ENCODE results near the gene AMN.
"Not testable (repeated sequence)": the region's sequence is repeated elsewhere in the genome, so short reads cannot be mapped to it uniquely, and the experiment has no call there.

Gene AMN

GRCh38 chr14:102922490-102923200 is at the start of gene AMN:
Gene AMN, plus strand, starts transcription at chr14:102922663. Its CDS starts 26 bp downstream, at chr14:102922689.
- no peak for DNase-seq (ENCODE audit: low read depth)

GRCh38 chr14:102873131-102873530 is 49.3 kb upstream of the AMN start:
- DNase-seq (ENCODE audit: low read depth) = no peak

DNA sequence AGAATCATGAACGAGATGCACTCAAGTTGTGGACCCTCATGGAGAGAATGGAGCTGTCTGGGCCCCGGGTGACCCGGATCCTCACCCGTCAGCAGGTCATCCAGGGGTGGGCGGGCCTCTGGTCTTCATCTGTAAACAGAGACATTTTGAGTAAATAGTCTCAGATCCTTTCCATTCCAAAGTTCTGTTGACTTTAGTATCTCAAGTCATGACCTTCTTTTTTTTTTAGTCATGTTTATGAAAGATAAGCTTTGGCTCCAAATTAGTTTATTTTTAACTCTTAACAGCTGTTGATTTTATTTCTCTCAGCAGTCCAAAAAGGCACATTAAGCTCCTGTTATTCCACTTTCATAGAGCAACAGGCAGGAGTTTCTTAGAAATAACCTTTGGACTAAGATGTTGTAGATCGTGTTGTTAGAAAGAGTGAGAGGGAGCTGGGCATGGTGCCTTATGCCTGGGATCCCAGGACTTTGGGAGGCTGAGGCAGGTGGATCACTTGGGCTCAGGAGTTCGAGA is 48.9 kb upstream of the AMN start:
- no peak for DNase-seq (ENCODE audit: low read depth)

DNA sequence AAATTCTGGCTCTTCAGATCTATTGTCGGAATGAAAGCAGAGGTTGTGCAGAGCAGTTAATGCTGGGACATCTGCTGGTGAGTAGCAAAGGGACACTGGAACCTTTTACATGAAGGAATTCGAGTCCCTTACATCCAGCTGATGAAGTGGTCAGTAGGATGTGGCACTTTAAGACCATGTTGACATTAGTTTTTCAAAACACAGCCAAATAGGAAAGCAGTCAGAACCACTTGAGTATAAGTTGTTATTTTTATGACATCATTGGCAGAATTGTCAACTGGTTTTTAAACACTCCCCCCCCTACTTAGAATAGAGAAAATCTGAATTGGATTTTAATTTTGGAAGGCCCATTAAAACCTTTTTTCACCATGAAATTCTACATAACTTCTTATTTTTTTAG is 46.8 kb upstream of the AMN start:
- no peak for DNase-seq (ENCODE audit: low read depth)

GRCh38 chr14:102877511-102877910 is 45.0 kb upstream of the AMN start:
- not testable (repeated sequence) for DNase-seq (ENCODE audit: low read depth)

- no peak for DNase-seq (ENCODE audit: low read depth)
Observed at GRCh38 chr14:102878174-102878969, 44.1 kb upstream of the AMN start.

GRCh38 chr14:102878970-102879460 is 43.4 kb upstream of the AMN start:
- no peak for DNase-seq (ENCODE audit: low read depth)

DNA sequence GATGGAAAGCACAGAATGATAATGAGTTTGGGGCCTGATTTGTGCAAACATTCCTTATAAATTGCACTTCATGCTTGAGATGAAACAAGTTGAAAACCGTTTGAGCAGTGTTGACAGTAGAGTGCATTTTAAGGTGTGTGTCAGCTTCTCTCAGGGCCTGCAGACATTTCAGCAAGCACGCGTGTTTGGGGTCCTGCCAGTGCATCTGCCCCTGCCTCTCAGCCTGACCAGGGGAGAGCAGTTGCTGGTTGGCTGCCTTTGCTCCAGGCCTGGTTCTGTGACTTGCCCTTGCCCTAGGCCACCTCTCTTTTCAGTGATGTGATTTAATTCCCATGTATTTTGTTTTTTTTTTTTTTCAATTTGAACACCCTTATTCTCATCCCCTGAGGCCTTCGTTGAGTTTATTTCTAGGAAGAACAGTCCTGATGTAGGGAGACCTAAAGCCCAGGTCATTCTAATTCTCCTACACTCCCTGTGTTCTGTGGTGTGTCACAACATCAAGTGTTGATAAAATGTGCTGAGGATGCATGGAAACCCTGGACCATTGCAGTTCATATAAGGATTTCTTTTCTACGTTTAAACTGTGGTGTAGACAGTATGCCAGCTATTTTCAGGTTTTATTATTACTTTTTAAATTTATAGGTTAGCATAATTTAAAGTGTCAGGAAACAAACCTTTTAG is 40.1 kb upstream of the AMN start:
- no peak for DNase-seq (ENCODE audit: low read depth)

DNA sequence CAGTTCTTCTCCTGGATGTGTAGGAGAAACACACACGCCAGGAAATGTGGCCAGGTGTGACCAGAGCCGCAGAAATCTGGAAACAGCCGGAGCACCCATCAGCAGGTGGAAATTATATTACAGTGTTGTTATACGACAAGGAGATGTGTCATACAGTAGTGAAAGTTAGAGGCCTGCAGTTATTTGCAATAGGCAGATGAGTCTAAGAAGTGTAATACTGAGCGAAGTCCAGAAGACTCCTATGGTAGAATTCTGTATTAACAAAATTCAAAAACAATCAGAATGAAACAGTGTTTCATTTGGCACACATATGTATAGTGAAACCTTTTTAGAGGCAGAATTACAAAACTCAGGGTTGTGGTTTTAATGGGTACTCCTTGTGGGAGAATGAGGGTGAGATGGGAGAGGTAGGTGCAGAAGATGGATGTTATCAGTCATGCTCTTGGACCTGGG is 39.3 kb upstream of the AMN start:
- no peak for DNase-seq (ENCODE audit: low read depth)

DNA sequence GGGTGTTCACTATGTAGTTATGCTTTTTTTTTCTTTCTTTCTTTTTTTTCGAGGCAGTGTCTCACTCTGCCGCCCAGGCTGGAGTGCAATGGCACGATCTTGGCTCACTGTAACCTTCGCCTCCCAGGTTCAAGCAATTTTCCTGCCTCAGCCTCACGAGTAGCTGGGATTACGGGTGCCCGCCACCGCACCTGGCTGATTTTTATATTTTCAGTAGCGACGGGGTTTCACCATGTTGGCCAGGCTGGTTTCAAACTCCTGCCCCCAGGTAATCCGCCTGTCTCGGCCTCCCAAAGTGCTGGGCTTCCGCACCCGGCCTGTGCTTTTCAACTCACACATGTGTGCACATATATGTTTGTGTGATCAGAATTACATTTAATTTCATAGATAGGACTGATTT is 38.9 kb upstream of the AMN start:
- no peak for DNase-seq (ENCODE audit: low read depth)

- DNase-seq (ENCODE audit: low read depth) = no peak
Observed at GRCh38 chr14:102885737-102886447, 36.6 kb upstream of the AMN start.

DNA sequence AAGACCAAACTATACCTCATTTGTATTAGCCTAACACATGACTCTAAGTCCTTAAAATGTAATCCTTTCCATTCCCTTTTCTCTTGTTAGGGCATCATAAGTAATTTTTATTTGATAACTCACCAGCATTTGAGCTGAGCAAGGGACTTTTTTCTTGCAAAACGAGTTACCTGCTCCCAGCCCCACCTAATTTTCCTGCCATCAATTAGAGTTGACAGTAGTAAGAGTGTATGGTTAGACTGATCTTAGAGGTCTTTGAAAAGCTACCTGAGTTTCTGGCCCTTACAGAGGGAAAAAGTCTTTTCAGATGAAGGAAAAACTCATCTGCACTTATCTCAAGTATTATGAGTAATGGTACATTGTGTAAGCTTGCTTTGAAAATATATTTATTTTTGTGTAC is 33.7 kb upstream of the AMN start:
- DNase-seq (ENCODE audit: low read depth) = no peak

GRCh38 chr14:102889615-102890014 is 32.8 kb upstream of the AMN start:
- no peak for DNase-seq (ENCODE audit: low read depth)

GRCh38 chr14:102891111-102891510 is 31.4 kb upstream of the AMN start:
- no peak for DNase-seq (ENCODE audit: low read depth)

GRCh38 chr14:102891556-102891955 is 30.9 kb upstream of the AMN start:
- no peak for DNase-seq (ENCODE audit: low read depth)

- no peak for DNase-seq (ENCODE audit: low read depth)
Observed at GRCh38 chr14:102892651-102893050, 29.8 kb upstream of the AMN start.

DNA sequence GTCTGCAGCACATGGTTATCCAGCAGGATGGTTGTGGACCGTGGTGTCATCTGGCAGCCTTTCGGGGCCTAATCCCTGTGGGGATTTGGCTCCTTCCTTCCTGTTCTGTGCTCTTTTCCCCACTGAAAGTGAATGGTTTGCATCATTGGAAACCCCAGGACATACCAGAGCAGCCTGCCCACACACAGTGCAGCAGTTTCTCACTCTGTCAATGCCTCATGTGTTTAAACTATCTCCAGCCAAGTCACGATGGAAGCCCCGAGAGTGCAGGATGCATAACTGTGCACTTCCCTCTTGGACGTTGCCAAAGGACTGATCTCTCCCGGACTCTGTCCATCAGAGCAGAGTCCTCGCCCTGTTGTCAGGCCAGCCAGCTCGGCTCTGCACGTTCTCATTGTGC is 29.0 kb upstream of the AMN start:
- DNase-seq (ENCODE audit: low read depth) = no peak

- DNase-seq (ENCODE audit: low read depth) = not testable (repeated sequence)
Observed at GRCh38 chr14:102896735-102897134, 25.7 kb upstream of the AMN start.

DNA sequence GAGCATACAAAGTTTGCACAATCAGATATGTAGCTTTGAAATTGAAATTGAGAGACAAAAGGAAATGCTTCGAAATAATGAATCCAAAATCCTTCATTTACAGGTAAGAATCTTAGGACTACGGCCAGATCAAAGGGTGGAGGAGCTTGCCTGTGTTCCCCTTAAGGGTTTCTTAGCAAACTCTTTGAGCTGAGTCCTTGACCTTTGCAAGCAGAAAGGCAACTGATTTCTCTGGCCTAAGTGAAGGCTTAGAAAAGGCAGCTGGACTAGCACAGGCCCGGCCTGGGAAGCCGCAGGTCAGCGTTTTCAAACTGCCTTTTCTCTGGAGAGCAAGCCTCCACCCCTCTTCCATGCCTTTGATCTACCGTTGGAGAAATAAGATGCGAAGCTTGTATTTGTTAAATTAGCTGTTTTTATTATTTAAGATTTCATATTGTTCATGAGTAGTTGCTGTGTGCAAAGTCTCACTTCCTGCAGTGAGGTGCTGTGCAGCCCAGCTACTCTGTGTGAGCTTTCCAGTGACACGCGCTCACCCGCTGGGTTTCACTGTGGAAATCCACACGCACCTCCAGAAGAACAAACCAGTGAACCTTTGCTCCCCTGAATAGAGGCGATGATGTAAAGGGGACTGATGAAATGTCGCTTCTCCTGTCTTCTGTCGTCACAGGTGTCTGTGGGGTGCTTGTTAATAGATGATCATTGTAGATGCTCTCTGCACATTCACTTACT is 25.0 kb upstream of the AMN start:
- no peak for DNase-seq (ENCODE audit: low read depth)

DNA sequence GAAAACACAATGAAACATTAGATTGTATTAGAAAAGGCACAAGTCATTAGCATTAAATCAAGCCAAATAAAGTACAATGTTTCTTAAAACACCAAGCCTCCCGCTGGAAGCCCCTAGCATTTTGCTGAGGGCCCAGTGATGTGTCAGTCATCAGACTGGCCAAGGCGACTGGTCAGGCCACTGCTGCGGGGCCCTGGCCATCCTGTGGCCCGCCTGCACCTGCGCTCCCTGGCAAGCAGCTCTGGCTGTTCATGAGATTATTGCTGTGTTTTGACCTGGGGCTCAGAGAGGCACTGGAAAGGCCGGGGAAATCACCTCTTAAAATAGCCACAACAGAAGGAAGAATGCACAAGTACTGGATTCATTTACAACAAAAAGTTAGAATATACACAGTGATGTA is 24.2 kb upstream of the AMN start:
- DNase-seq (ENCODE audit: low read depth) = no peak
